Neural cell (in vitro differentiated cells): Measurements from ENCODE around the gene SLC25A43. TPM values are rescaled to one million over a fixed set of nuclear protein-coding genes. Genes with fewer than 3 reads are reported as not detected.

Source experiments
- H2AFZ ChIP-seq: fragments of 200-600, 300-800 bp; sonication (generic), shearing (Covaris generic); 2 replicates; pipeline ENCODE4 v1.6.0; 2014; ENCODE audit warnings: low read depth, mild to moderate bottlenecking, antibody characterized with exemption, low read length, moderate library complexity
- H3F3A ChIP-seq: fragments of 200-600 bp; shearing (Covaris generic); 2 replicates; pipeline ENCODE4 v1.6.1; 2016; ENCODE audit warnings: mild to moderate bottlenecking, moderate library complexity, mixed read lengths, antibody characterized with exemption, low read length; ENCODE audit not compliant: insufficient read depth, poor library complexity, severe bottlenecking
- H3K27ac ChIP-seq: fragments of 200-600, 300-800 bp; sonication (generic), shearing (Covaris generic); 2 replicates; pipeline ENCODE4 v1.5.1; 2014; ENCODE audit warnings: mild to moderate bottlenecking, low read length, moderate library complexity
- H3K27me3 ChIP-seq: fragments of 300-800, 200-600 bp; sonication (generic), shearing (Covaris generic); 2 replicates; pipeline ENCODE4 v1.6.0; 2014; ENCODE audit warnings: mild to moderate bottlenecking, low read depth, low read length, moderate library complexity; ENCODE audit not compliant: insufficient read depth
- H3K36me3 ChIP-seq: fragments of 300-800, 200-600 bp; sonication (generic), shearing (Covaris generic); 2 replicates; pipeline ENCODE4 v1.5.1; 2014; ENCODE audit warnings: mild to moderate bottlenecking, antibody characterized with exemption, low read length, moderate library complexity; ENCODE audit not compliant: insufficient read depth
- H3K4me2 ChIP-seq: fragments of 300-800, 200-600 bp; sonication (generic), shearing (Covaris generic); 2 replicates; pipeline ENCODE4 v1.6.0; 2014; ENCODE audit warnings: mild to moderate bottlenecking, low read length
- H3K4me3 ChIP-seq: fragments of 300-800, 200-600 bp; sonication (generic), shearing (Covaris generic); 2 replicates; pipeline ENCODE4 v1.5.1; 2014; ENCODE audit warnings: mild to moderate bottlenecking, low read length, moderate library complexity
- H3K79me2 ChIP-seq: fragments of 200-600 bp; shearing (Covaris generic); replicated peaks from 2 replicates; pipeline ENCODE4 v1.6.0; 2014; ENCODE audit warnings: mild to moderate bottlenecking, low read length, moderate library complexity; ENCODE audit not compliant: insufficient read depth
- H3K9ac ChIP-seq: fragments of 300-800, 200-600 bp; sonication (generic), shearing (Covaris generic); 2 replicates; pipeline ENCODE4 v1.6.1; 2016; ENCODE audit warnings: mild to moderate bottlenecking, low read length, mixed read lengths
- H3K9me2 ChIP-seq: fragments of 200-600 bp; shearing (Covaris generic); 2 replicates; pipeline ENCODE4 v1.6.1; 2016; ENCODE audit warnings: mild to moderate bottlenecking, low read length, mixed read lengths; ENCODE audit not compliant: insufficient read depth
- H3K9me3 ChIP-seq: fragments of 200-600, 300-800 bp; sonication (generic), shearing (Covaris generic); 2 replicates; pipeline ENCODE4 v1.6.1; 2016; ENCODE audit warnings: mild to moderate bottlenecking, mixed run types, low read length, moderate library complexity, mixed read lengths
- H4K20me1 ChIP-seq: fragments of 200-600 bp; shearing (Covaris generic); 2 replicates; pipeline ENCODE4 v1.6.1; 2016; ENCODE audit warnings: mild to moderate bottlenecking, mixed run types; ENCODE audit not compliant: insufficient read depth
- CTCF ChIP-seq: fragments of 450-650 bp; IDR thresholded peaks from 2 replicates; pipeline ENCODE4 v1.5.1; 2014; ENCODE audit warnings: antibody characterized with exemption, mild to moderate bottlenecking, moderate library complexity; ENCODE audit not compliant: poor library complexity, severe bottlenecking
- EP300 ChIP-seq: fragments of 450-650 bp; conservative IDR thresholded peaks from 2 replicates; pipeline ENCODE4 v1.6.1; 2014; ENCODE audit warnings: antibody characterized with exemption, mild to moderate bottlenecking, moderate library complexity; ENCODE audit not compliant: poor library complexity, severe bottlenecking
- EZH2 ChIP-seq: fragments of 200-600, 300-800 bp; shearing (Covaris generic), sonication (generic); IDR thresholded peaks from 2 replicates; pipeline ENCODE4 v1.6.1; 2014; ENCODE audit warnings: antibody characterized with exemption, low read length, borderline replicate concordance, mild to moderate bottlenecking; ENCODE audit not compliant: insufficient read depth, poor library complexity, severe bottlenecking
- MXI1 ChIP-seq: fragments of 450-650 bp; conservative IDR thresholded peaks from 2 replicates; pipeline ENCODE4 v1.6.1; 2014; ENCODE audit warnings: antibody characterized with exemption, mild to moderate bottlenecking; ENCODE audit not compliant: poor library complexity, severe bottlenecking
- POLR2AphosphoS5 ChIP-seq: IDR thresholded peaks from 2 replicates; pipeline ENCODE4 v1.6.1; 2012
- RAD21 ChIP-seq: fragments of 450-650 bp; conservative IDR thresholded peaks from 2 replicates; pipeline ENCODE4 v1.6.1; 2014; ENCODE audit warnings: antibody characterized with exemption, mild to moderate bottlenecking, moderate library complexity
- SMC3 ChIP-seq: fragments of 450-650 bp; conservative IDR thresholded peaks from 2 replicates; pipeline ENCODE4 v1.6.1; 2014; ENCODE audit warnings: antibody characterized with exemption, mild to moderate bottlenecking, moderate library complexity; ENCODE audit not compliant: poor library complexity
- TAF1 ChIP-seq: IDR thresholded peaks from 2 replicates; pipeline ENCODE4 v1.6.1; 2012; ENCODE audit warnings: low read depth
- polyA plus RNA-seq: library from polyadenylated mRNA; depleted of rRNA; stranded (reverse); fragments of >200 nt; gene quantifications from 2 replicates; pipeline ENCODE4 v1.2.3, GENCODE V29; 2014
- TF ChIP-seq, protein P1 (sequence below): IDR thresholded peaks from 2 replicates; pipeline ENCODE4 v1.6.1; 2012; ENCODE audit warnings: borderline replicate concordance

Gene SLC25A43
- polyA plus RNA-seq, 1 donor from 2014 or later: not detected

DNA sequence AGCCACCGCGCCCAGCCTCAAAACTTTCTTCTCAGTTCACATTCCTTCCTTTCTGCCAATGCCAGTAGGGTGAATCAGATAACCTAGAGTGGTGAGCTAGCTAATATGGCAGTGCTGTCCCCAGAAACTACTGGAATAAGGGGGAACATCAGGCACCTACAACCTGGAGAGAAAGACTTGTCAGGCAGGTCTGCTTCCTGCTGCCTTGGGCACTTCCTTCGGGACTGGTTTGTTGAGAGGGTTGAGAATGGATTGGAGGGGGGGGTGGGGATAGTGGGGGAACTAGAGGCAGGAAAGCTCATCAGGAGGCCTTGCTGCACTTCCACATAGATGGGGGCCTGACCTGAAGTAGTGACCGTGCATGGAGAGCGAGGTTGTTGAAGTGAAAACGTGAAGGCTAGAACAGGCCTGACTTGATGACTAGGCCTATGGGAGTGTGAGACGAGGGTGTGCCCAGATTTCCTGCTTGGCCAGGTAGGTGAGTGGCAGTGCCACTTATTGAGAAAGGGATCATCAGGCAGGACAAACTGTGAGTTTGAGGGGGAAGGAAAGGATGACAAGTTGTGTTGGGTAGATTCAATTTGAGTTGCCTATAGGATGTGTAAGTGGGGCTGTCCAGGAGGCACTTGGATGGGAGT is 102.5 kb downstream of the SLC25A43 start:
- no peak overlapping the region for H3K9ac ChIP-seq
- H3K9me2 ChIP-seq: no peaks in the 10 kb centered on the region
- no peak for TF ChIP-seq TAF1
- TF ChIP-seq EP300: no peak
- TF ChIP-seq EZH2: no peak
- TF ChIP-seq SMC3: no peak
- TF ChIP-seq MXI1: no peak
- TF ChIP-seq, protein P1, sequence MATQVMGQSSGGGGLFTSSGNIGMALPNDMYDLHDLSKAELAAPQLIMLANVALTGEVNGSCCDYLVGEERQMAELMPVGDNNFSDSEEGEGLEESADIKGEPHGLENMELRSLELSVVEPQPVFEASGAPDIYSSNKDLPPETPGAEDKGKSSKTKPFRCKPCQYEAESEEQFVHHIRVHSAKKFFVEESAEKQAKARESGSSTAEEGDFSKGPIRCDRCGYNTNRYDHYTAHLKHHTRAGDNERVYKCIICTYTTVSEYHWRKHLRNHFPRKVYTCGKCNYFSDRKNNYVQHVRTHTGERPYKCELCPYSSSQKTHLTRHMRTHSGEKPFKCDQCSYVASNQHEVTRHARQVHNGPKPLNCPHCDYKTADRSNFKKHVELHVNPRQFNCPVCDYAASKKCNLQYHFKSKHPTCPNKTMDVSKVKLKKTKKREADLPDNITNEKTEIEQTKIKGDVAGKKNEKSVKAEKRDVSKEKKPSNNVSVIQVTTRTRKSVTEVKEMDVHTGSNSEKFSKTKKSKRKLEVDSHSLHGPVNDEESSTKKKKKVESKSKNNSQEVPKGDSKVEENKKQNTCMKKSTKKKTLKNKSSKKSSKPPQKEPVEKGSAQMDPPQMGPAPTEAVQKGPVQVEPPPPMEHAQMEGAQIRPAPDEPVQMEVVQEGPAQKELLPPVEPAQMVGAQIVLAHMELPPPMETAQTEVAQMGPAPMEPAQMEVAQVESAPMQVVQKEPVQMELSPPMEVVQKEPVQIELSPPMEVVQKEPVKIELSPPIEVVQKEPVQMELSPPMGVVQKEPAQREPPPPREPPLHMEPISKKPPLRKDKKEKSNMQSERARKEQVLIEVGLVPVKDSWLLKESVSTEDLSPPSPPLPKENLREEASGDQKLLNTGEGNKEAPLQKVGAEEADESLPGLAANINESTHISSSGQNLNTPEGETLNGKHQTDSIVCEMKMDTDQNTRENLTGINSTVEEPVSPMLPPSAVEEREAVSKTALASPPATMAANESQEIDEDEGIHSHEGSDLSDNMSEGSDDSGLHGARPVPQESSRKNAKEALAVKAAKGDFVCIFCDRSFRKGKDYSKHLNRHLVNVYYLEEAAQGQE: no peak
- TF ChIP-seq RAD21: no peak
- TF ChIP-seq CTCF: no peak
- TF ChIP-seq POLR2AphosphoS5: no peak
- no peaks in the 10 kb centered on the region for H3F3A ChIP-seq
- H3K4me3 ChIP-seq: no peak overlapping the region
- no peak overlapping the region for H3K4me2 ChIP-seq
- H3K9me3 ChIP-seq: no peaks in the 10 kb centered on the region
- H3K27ac ChIP-seq: no peak overlapping the region
- no peaks in the 10 kb centered on the region for H3K79me2 ChIP-seq
- H4K20me1 ChIP-seq: no peaks in the 10 kb centered on the region
- no peaks in the 10 kb centered on the region for H3K36me3 ChIP-seq
- no peak overlapping the region for H2AFZ ChIP-seq
- no peaks in the 10 kb centered on the region for H3K27me3 ChIP-seq

- TF ChIP-seq, protein P1: no peak
- TF ChIP-seq EZH2 (no peak), CTCF (no peak), TAF1 (no peak), EP300 (no peak), POLR2AphosphoS5 (no peak), MXI1 (no peak), SMC3 (no peak), RAD21 (no peak)
- no peaks in the 10 kb centered on the region for H3K9me2 ChIP-seq
- H3K9me3 ChIP-seq: no peaks in the 10 kb centered on the region
- H3K4me2 ChIP-seq: no peak overlapping the region
- H3K9ac ChIP-seq: no peak overlapping the region
- no peaks in the 10 kb centered on the region for H3F3A ChIP-seq
- no peak overlapping the region for H3K27ac ChIP-seq
- H3K79me2 ChIP-seq: no peaks in the 10 kb centered on the region
- H2AFZ ChIP-seq: no peak overlapping the region
- no peaks in the 10 kb centered on the region for H3K36me3 ChIP-seq
- no peaks in the 10 kb centered on the region for H3K27me3 ChIP-seq
- no peak overlapping the region for H3K4me3 ChIP-seq
- H4K20me1 ChIP-seq: no peaks in the 10 kb centered on the region
Measured at GRCh38 chrX:119502727-119503483, 103.8 kb downstream of the SLC25A43 start.
